GM18873 (cell line): ENCODE data around the gene CEP76.
"Not testable (repeated sequence)": the region's sequence is repeated elsewhere in the genome, so short reads cannot be mapped to it uniquely, and the experiment has no call there.

Experiments
- ATAC-seq: cut with Tn5 transposase; IDR thresholded peaks from one replicate; pipeline ENCODE4 v1.9.1; 2021; ENCODE audit warnings: mild to moderate bottlenecking, moderate library complexity, moderate number of reproducible peaks; ENCODE audit not compliant: unreplicated experiment, low FRiP score

Gene CEP76

DNA sequence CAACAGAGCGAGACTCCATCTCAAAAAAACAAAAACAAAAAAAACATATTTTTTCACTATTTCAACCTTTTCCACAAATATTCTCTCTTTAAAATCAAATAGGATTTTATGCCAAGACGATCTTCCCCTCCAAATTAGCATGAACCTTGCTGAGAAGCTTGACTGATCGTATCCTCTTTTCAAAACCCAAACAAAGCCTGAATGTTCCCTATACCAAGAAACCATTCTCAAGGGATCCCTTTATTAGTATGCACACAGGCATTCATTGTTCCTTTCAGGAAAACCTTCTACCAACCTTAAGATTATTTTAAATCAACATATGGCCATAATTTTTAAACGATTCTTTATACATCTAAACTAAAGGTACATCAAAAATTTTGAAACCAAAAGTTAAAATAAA, 50.9 kb downstream of the CEP76 start:
- no peak for ATAC-seq

DNA sequence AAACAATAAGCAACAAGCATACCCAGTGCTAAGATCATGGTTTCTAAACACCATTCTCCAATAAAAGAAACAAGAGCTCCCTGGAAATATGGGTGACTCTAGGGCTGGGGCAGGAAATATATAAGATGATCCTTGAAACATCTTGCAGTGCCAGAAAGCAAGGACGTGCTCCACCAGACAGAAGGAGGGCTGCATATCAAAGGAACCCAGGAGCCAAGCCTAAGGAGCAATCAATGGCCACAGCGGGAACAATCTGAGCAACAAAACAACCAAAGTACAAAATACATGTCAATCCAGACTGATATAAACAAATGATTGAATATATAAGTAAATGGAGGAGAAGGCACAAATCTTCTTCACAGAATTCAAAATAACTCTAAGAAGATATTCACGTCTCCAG, 54.8 kb downstream of the CEP76 start:
- no peak for ATAC-seq

GRCh38 chr18:12645751-12646203, 56.7 kb downstream of the CEP76 start:
- no peak for ATAC-seq

DNA sequence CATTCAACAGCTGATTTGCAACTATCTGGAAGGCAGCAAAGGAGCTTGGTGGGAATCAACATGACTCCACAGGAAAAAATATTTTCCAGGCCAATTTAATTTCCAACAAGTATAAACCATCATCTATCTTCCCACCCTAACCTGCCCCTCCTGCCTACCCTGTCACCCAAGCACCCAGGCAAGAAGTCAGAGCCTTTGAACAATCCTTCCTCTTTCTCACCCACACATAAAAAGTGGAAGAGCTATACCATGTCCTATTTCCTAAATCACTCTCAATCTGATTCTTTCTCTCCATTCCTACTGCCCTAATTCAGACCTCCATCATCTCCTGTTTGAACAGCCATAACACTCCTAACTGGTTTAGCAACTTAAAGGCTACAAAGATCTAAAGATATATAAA, 57.3 kb downstream of the CEP76 start:
- no peak for ATAC-seq

- ATAC-seq, result not testable (repeated sequence)
Observed at GRCh38 chr18:12643756-12644155, 58.8 kb downstream of the CEP76 start.

DNA sequence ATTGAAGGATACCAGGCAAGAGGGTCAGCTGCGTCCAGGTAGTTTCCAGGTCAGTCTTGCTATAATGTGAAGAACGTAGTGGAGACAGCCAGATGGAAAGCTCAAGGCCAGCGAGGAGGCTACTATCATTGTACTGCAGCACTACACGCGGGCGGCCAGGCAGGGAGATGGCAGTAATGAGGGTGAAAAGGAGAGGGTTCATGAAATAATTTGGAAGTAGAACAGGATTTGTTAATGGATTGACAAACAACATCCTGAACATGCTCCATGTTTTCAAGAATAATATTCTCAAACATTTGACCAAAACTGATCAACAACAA, 61.7 kb downstream of the CEP76 start:
- no peak for ATAC-seq

- ATAC-seq, result no peak
Observed at GRCh38 chr18:12639990-12640880, 62.3 kb downstream of the CEP76 start.

DNA sequence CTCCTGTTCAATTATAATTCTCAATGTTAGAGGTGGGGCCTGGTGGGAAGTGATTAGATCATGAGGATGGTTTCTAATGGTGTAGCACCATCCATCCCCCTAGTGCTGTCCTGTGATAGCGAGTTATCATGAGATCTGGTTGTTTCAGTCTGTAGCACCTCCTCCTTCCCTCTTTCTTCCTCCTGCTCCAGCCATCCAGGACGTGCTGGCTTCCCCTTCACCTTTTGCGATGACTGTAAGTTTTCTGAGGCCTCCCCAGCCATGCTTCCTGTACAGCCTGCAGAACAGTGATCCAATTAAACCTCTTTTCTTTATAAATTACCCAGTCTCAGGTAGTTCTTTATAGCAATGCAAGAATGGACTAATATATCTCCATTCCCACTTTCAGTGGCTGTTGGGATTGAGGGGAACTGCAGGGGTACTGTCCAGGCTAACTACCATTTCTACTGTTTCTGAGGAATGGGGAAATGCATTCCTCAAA, 63.8 kb downstream of the CEP76 start:
- ATAC-seq, result no peak

- no peak for ATAC-seq
Observed at GRCh38 chr18:12637901-12638643, 64.5 kb downstream of the CEP76 start.

- no peak for ATAC-seq
Observed at GRCh38 chr18:12637393-12637792, 65.1 kb downstream of the CEP76 start.

GRCh38 chr18:12631831-12632477, 70.6 kb downstream of the CEP76 start:
- ATAC-seq, result no peak

DNA sequence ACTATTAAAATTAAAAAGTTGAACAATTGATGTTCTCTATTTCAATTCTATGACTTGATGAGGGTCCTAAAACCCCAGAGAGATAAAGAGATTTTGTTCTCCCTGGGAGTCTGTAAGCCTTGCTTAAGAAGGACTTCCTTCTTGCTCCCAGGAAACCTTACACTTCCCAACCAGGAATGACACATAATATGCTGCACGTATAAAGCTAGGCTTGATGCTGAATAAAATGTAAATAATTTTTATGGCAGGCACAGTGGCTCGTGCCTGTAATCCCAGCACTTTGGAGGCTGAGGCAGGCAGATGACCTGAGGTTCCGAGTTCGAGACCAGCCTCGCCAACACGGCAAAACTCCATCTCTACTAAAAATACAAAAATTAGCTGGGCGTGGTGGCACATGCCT, 72.4 kb downstream of the CEP76 start:
- no peak for ATAC-seq

GRCh38 chr18:12628706-12629702, 73.5 kb downstream of the CEP76 start:
- ATAC-seq, result no peak

GRCh38 chr18:12627199-12627598, 75.3 kb downstream of the CEP76 start:
- not testable (repeated sequence) for ATAC-seq

DNA sequence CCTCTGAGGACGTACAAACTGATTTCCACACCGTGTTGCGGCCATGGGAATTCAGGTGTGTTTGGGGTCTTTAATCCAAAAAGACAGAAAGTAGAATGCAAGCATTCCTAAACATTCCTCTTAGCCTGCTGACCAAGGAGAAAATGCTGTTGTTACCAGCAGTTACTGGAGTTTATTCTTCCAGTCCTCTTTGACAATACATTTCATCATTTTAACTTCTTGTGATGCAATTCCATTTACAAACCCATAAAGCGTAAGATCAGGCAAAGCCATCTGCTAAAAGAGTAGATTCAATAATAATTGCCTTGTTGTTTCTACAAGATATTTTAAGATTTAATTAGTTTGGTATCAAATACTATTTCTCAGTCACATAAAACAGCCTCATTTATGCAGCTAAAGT, 77.3 kb downstream of the CEP76 start:
- ATAC-seq, result no peak
